Subcutaneous abdominal adipose tissue (tissue), 5 donors: Measurements from ENCODE around the gene CDH16.

Experiments
- H3K27ac ChIP-seq: one replicate; pipeline ENCODE4 v1.7.0; 2013; ENCODE audit warnings: low read depth, mild to moderate bottlenecking, inconsistent platforms, low read length, moderate library complexity
- H3K27me3 ChIP-seq, 5 donors: one replicate each; pipeline ENCODE4 v1.7.0; 2013; ENCODE audit warnings: low read length in 5 of 5, inconsistent platforms in 1 of 5; ENCODE audit not compliant: control insufficient read depth in 5 of 5, insufficient read depth in 4 of 5
- H3K36me3 ChIP-seq, 5 donors: one replicate each; pipeline ENCODE4 v1.7.0; 2013; ENCODE audit warnings: low read length in 5 of 5; ENCODE audit not compliant: control insufficient read depth in 5 of 5, insufficient read depth in 5 of 5
- H3K4me1 ChIP-seq, 5 donors: one replicate each; pipeline ENCODE4 v1.7.0; 2013; ENCODE audit warnings: low read length in 5 of 5, mild to moderate bottlenecking in 3 of 5, moderate library complexity in 1 of 5; ENCODE audit not compliant: control insufficient read depth in 5 of 5, insufficient read depth in 5 of 5
- H3K4me3 ChIP-seq, 5 donors: one replicate each; pipeline ENCODE4 v1.7.0; 2013; ENCODE audit warnings: low read length in 5 of 5, low read depth in 1 of 5
- H3K9ac ChIP-seq, 5 donors: one replicate each; pipeline ENCODE4 v1.7.0; 2013; ENCODE audit warnings: low read length in 5 of 5, mild to moderate bottlenecking in 4 of 5, moderate library complexity in 3 of 5
- H3K9me3 ChIP-seq, 5 donors: one replicate each; pipeline ENCODE4 v1.7.0; 2013; ENCODE audit warnings: low read length in 5 of 5; ENCODE audit not compliant: control insufficient read depth in 5 of 5
- donor health status: healthy.
- donor health status: healthy.
- donor health status: healthy.
- donor health status: healthy.
- donor health status: healthy.

Gene CDH16

GRCh38 chr16:66869424-66869823, 49.3 kb downstream of the CDH16 start:
- no peak overlapping the region for H3K4me3 ChIP-seq
- no peak overlapping the region for H3K9ac ChIP-seq
- no peak overlapping the region for H3K27ac ChIP-seq
- peaks cover 0 to 16% (median 13%) of the 10 kb centered on the region in 5 donors for H3K4me1 ChIP-seq
- no peaks in the 10 kb centered on the region for H3K9me3 ChIP-seq
- no peaks in the 10 kb centered on the region for H3K36me3 ChIP-seq
- no peaks in the 10 kb centered on the region for H3K27me3 ChIP-seq

GRCh38 chr16:66863707-66864106, 55.0 kb downstream of the CDH16 start:
- Histone ChIP-seq H3K9me3 (no peaks in the 10 kb centered on the region), H3K27ac (no peak overlapping the region), H3K9ac (no peak overlapping the region), H3K27me3 (no peaks in the 10 kb centered on the region), H3K36me3 (no peaks in the 10 kb centered on the region), H3K4me3 (no peak overlapping the region), H3K4me1 (no peaks in the 10 kb centered on the region)

- Histone ChIP-seq H3K27me3 (no peaks in the 10 kb centered on the region), H3K27ac (no peak overlapping the region), H3K36me3 (no peaks in the 10 kb centered on the region), H3K9me3 (no peaks in the 10 kb centered on the region), H3K4me1 (no peaks in the 10 kb centered on the region), H3K9ac (no peak overlapping the region), H3K4me3 (no peak overlapping the region)
These were observed 56.6 kb downstream of the CDH16 start for GRCh38 chr16:66862023-66862520.

- Histone ChIP-seq H3K27me3 (no peaks in the 10 kb centered on the region), H3K36me3 (no peaks in the 10 kb centered on the region), H3K4me3 (no peak overlapping the region), H3K9ac (no peak overlapping the region), H3K9me3 (no peaks in the 10 kb centered on the region), H3K4me1 (no peaks in the 10 kb centered on the region), H3K27ac (no peak overlapping the region)
These were observed 59.2 kb downstream of the CDH16 start for GRCh38 chr16:66859397-66860068.

GRCh38 chr16:66858740-66859396, 59.8 kb downstream of the CDH16 start:
- H3K4me3 ChIP-seq, result no peak overlapping the region
- H3K27ac ChIP-seq, result no peak overlapping the region
- no peaks in the 10 kb centered on the region for H3K27me3 ChIP-seq
- H3K9ac ChIP-seq, result no peak overlapping the region
- no peaks in the 10 kb centered on the region for H3K4me1 ChIP-seq
- H3K36me3 ChIP-seq, result no peaks in the 10 kb centered on the region
- H3K9me3 ChIP-seq, result no peaks in the 10 kb centered on the region
